TTC549 (cell line): ENCODE results near the gene HOXD12.

Experiments used
- FAIRE-seq: peaks from 2 replicates; lab custom pipeline; 2012; peaks lifted over from hg19 to GRCh38; lab: Jason Lieb, UNC

The HOXD12 gene

DNA sequence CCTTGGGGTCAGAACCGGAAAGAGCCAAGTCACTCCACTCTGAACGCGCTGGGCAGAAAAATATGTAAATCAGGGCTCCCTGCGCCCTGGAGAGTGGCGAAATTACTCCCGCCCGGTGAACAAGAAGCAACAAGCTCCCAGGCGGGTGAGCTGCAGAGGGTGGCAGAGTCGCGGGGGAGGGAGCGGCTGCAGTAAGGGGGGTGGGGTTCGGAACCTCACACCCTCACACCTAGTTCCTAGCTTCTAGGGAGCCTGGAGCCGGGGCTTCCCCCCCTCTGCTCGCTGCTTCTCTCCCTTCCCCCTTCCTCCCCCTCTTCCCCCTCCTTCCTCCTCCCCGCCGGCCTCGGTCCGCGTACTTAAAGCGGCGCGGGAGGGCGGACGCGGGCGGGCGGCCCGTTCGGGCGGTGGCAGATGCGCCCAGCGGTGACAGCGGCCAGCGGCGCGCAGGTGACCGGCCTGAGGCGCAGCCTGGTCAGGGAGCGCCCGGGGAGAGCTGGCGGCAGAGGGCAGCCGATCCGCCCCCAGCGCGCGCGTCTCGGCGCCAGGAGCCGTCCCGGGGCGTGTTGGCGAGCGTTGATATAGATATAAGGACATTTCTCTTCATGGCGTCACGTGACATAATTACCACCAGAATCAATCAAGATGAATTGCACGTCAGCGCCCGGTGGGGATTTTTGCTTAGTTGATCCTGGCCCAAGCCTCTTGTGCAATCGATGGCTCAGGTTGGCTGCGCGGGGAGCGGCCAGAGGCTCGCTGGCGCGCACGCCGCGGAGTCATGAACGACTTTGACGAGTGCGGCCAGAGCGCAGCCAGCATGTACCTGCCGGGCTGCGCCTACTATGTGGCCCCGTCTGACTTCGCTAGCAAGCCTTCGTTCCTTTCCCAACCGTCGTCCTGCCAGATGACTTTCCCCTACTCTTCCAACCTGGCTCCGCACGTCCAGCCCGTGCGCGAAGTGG is 7.3 kb downstream of the HOXD12 start, which contains the start of gene HOXD11:
Gene HOXD11 (plus strand): TSS at position 700 of the 959 bp plus-strand sequence. CDS start 76 bp downstream, at position 776.
- no peak for FAIRE-seq

- no peak for FAIRE-seq
Measured at GRCh38 chr2:176107731-176108181, 8.2 kb downstream of the HOXD12 start.

DNA sequence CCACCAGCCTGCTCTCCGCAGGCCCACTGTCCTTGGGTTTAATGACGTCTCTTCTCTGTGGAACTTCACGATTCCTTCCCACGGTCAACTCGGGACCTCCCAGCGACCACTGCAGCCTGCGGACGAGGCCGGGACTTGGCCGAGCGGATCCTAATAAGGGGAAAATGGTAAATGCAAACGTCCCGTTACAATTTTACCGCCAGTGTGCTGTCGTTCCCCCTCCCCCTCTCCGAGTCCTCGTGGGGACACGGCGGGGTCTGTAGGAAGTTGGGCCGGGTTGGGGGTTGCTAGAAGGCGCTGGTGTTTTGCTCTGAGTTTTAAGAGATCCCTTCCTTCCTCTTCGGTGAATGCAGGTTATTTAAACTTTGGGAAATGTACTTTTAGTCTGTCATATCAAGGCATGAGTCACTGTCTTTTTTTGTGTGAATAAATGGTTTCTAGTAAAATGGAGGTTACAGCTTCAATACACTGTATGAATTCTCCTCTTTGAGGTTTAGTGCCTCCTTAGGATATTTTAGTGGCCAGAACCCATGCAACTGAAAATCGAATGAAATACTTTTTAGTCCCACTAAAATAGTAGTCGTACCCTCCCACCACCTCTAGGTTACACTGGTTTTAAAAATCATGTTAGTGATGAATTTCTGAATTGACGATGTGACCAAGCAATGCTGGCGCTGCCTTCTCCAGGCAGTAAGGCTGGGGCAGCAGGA is 9.8 kb downstream of the HOXD12 start:
- no peak for FAIRE-seq

- no peak for FAIRE-seq
Measured at GRCh38 chr2:176109946-176110345, 10.4 kb downstream of the HOXD12 start.

DNA sequence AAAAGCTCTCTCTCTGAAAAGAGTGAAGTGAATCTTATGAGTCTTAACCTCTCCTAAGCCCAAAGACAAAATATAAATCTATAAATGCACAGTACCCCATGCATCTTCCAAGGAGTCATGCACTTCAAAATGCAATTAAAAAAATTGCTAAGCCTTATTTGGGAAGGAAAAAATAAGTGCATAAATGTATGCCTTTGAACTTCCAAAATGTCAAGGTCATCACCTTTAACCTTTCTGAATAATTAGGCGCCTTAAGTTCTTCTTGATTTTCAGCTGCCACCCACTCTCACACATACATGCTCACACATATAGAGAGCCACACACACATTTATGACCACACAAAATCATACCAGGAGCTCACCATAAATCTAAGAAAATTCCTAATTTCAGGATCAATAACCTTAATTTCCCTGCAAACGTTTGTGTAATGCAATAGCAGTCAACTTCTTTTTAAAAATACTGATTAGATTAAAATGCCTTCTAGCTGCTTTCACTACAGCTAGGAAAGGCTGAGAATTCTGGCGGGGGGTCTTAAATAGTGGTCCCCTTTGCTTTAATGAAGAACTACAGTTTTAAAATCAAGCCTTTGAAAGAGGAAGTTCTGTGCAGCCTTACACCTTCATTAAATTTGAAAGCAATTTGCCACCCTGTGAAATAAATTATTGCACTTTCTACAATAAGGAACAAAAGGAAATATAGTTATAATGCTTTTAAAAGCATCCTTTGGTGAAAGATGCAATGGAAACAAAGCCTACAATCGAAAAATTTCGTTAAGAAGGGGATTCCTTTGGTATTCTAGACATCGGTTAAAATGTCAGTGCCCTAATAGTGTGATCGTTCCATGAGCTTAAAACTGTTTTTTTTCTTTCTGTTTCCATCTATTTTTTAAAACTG is 11.1 kb downstream of the HOXD12 start:
- FAIRE-seq: no peak

- FAIRE-seq: peak; percentile 77
Measured at GRCh38 chr2:176111309-176111663, 11.7 kb downstream of the HOXD12 start.

DNA sequence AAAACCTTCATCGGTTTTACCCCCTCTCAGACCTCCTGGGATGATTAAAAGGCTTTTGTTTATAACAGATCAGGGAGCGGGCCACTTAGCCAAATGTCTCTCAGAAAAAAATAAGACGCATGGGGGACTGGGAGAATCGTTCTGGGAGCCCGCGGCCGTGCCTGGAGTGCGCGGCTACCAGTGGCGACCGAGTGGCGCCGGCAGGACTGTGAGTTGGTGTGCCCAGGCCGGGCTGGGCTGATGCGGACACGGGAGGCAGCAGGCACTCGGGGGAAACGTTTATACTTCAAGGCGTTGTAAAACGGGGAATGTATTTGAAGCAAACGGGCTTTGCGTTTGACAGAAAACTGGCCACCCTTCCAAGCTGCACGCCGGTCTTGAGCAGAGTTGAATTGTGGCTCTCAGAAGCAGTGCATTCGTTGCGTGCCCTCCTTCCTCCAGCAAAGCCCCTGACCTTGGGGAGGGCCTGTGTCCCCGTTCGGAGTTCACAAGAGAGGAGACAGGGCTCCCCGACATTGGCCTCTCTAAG is 12.3 kb downstream of the HOXD12 start:
- FAIRE-seq: no peak

DNA sequence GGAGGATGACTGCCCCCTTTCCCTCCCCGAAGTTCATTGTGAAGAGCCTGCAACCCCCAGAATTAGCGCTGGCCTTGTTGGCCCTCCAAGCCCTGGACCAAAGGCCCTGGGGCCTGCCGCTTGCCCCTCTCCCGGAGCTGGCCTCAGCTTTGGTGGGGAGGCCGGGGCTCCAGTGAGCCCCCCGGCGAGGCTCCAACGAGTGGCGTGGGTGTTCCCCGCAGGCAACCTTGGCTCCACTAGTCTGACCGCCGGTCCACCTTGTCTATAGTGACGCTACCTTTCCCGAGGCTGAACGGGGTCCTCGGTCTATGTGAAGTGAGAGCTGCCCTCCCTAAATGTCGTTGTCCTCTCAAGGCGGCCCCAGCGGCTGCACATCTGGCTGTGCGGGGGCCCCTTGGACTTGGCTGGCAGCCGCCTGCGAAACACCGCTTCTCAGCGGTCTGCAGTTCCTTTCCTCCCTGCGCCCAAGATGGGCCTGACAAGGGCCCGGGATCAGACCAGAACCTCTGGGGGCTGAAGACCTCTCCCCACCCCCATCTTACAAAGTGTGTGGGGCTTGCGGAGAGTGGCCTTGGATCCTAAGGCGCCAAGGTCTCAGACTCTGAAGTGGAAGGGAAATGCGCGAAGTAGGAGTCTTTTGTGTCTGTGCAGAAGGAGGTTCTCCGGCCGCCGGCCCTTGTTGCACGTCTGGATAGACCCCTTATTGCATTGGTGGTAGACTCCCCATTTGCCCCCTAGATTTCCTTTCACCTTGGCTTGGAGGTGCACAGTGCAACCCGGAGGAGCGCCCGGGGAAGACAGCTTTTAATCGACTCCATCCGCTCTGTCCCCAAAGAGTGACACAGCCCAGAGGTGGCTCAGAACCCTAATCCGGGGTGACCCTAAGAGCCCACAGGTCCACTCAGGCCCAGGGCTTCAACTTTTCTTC is 13.0 kb downstream of the HOXD12 start:
- no peak for FAIRE-seq

- no peak for FAIRE-seq
Measured at GRCh38 chr2:176114120-176114929, 14.7 kb downstream of the HOXD12 start.

DNA sequence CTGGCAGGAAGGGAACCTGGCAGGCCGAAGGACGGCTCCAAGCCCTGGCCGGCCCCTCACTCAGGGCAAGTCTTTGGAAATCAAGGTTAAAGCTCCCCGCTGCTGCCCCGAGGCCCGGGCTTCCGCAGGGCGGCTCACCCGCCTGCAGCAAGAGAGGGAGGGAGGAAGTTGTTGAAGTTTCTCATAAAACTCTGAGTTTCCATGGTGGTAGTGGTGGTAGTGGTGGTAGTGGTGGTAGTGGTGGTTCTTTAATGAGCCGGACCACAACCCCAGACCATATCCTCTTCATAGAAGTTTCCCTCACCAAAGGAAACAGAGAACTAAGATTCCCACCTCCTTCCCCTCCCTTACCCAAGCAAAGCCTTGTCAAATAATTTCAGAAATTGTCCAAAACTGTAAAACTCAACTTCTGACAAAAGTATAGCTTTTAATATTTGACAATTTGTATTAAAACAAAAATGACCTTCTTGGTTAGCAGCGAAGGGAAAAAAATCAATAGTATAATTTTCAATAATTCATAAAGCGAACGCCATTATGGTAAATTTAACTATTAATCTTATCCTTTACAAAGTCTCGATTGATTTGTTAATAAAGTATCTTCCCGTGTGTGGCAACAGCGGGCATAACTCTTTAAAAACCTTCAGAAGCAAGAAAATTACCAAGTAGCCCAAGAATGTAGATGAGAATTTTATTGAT is 15.5 kb downstream of the HOXD12 start:
- FAIRE-seq: no peak

DNA sequence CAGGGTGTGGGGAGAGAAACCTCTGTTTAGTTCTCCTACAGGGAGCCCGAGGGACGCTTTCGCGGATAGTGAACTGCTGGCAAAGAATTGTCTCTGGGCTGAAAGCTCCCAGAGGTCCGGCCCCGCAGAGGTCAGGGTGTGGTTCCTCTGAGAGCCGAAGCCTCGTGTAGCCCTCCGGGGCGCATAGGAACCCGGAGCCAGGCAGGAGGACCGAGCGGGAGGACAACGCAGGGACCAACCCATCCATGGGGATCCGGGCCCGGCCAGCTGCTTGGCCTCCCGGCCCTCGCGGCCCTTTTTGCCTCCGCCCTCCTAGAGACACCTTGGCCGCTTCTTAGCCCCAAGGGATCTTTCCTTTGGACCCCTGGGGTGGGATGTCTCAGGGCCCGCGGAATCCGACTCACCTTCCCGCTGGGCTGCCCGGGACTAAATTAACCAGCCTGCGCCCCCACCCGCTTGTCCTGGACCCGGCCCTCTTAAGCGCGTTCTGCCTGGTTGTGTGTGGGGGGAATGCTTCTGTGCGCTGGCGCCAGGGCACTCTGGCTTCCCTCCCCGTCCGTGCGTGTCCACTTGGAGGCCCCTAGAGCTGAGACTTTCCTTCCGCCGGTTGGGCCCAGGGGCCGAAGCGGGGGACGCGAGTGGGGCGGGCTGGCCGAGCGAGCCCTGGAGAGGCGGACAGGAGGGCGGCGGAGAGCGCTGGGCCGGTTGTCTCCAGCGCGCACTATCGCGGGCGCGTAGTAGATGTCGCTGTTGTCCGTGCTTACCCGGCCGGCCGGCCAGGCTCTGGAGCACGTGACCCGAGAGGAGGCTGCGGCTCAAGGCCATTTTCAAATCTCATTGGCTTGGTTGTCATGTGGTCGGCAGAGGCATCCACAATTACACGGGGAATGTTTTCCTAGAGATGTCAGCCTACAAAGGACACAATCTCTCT is 16.6 kb downstream of the HOXD12 start, which contains the start of gene HOXD10:
Gene HOXD10 (plus strand): TSS at position 896 of the 931 bp plus-strand sequence. CDS start 56 bp downstream, outside the sequence.
- FAIRE-seq: no peak

DNA sequence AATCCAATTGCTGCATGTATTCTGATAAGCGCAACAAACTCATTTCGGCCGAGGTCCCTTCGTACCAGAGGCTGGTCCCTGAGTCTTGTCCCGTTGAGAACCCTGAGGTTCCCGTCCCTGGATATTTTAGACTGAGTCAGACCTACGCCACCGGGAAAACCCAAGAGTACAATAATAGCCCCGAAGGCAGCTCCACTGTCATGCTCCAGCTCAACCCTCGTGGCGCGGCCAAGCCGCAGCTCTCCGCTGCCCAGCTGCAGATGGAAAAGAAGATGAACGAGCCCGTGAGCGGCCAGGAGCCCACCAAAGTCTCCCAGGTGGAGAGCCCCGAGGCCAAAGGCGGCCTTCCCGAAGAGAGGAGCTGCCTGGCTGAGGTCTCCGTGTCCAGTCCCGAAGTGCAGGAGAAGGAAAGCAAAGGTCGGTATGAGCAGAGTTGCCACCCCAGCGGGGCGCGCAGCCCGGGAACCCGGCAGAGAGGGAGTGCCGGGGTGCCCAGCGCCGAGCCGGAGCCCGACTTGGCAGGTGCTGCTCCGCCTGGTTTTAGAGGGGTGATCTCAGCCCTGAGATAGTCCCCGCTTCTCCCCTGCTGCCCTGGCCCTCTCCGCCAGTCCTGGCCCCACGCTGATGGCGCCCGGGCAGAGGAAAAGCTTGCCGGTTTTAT is 17.7 kb downstream of the HOXD12 start:
- FAIRE-seq: no peak

- no peak for FAIRE-seq
Measured at GRCh38 chr2:176117823-176118371, 18.3 kb downstream of the HOXD12 start.

DNA sequence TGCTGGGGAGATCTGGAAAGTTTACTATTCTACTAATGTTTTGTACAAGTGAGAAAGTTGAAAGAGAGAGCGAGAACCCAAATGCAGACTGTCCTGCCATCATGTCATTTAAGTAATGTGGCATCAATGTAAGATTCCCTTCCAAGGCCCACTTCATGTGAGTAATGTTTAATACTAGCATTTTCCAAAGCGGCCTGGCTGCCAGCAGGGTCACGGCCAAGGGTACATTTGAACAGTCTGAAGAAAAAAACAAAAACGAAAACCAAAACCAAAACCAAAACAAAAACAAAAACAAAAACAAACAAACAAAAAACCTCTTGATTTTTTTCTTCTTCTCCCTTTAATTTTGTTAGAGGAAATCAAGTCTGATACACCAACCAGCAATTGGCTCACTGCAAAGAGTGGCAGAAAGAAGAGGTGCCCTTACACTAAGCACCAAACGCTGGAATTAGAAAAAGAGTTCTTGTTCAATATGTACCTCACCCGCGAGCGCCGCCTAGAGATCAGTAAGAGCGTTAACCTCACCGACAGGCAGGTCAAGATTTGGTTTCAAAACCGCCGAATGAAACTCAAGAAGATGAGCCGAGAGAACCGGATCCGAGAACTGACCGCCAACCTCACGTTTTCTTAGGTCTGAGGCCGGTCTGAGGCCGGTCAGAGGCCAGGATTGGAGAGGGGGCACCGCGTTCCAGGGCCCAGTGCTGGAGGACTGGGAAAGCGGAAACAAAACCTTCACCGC is 19.2 kb downstream of the HOXD12 start:
- no peak for FAIRE-seq

GRCh38 chr2:176120364-176121189 is 21.0 kb downstream of the HOXD12 start:
- no peak for FAIRE-seq
